Neuronal stem cell (in vitro differentiated cells): ENCODE measurements around the gene MCU.

ENCODE experiments used
- DNase-seq: peaks from one replicate; pipeline ENCODE4 v3.0.0-alpha.2; 2013; ENCODE audit warnings: low spot score
- H2AFZ ChIP-seq: one replicate; pipeline ENCODE4 v1.6.1; 2013; ENCODE audit warnings: mild to moderate bottlenecking, low read length, inconsistent platforms
- H2AK5ac ChIP-seq: 2 replicates; pipeline ENCODE4 v1.6.1; 2013; ENCODE audit warnings: low read depth, mild to moderate bottlenecking, inconsistent platforms, low read length, moderate library complexity, mixed read lengths
- H2BK120ac ChIP-seq: 2 replicates; pipeline ENCODE4 v1.6.1; 2013; ENCODE audit warnings: low read depth, mild to moderate bottlenecking, inconsistent platforms, low read length, moderate library complexity, mixed read lengths
- H2BK12ac ChIP-seq: one replicate; pipeline ENCODE4 v1.6.1; 2013; ENCODE audit warnings: low read length, inconsistent platforms
- H2BK15ac ChIP-seq: 2 replicates; pipeline ENCODE4 v1.6.1; 2013; ENCODE audit warnings: mild to moderate bottlenecking, low read length, inconsistent platforms, mixed read lengths
- H2BK5ac ChIP-seq: one replicate; pipeline ENCODE4 v1.6.1; 2013; ENCODE audit warnings: inconsistent platforms, mild to moderate bottlenecking, low read length, moderate library complexity
- H3K14ac ChIP-seq: one replicate; pipeline ENCODE4 v1.6.1; 2013; ENCODE audit warnings: low read length, inconsistent platforms
- H3K18ac ChIP-seq: 2 replicates; pipeline ENCODE4 v1.6.1; 2013; ENCODE audit warnings: low read length, inconsistent platforms
- H3K23ac ChIP-seq: 2 replicates; pipeline ENCODE4 v1.6.1; 2013; ENCODE audit warnings: low read depth, mild to moderate bottlenecking, mixed read lengths, low read length, inconsistent platforms; ENCODE audit not compliant: poor library complexity
- H3K27ac ChIP-seq: replicated peaks from 3 replicates; pipeline ENCODE4 v1.5.1; 2013; ENCODE audit warnings: low read length, inconsistent platforms
- H3K27me3 ChIP-seq, 3 experiments: 2 replicates each; pipeline ENCODE4 v1.6.1; 2013; ENCODE audit warnings: low read length in 3 of 3, mild to moderate bottlenecking in 2 of 3, inconsistent platforms in 1 of 3, low read depth in 1 of 3, mixed read lengths in 1 of 3, moderate library complexity in 1 of 3; ENCODE audit not compliant: control insufficient read depth in 3 of 3, insufficient read depth in 3 of 3
- H3K36me3 ChIP-seq, 2 donors: replicated peaks in 1 of 2; 2 replicates each; pipeline ENCODE4 v1.6.1; 2013; ENCODE audit warnings: low read length in 2 of 2; ENCODE audit not compliant: control insufficient read depth in 2 of 2, insufficient read depth in 2 of 2
- H3K4ac ChIP-seq: 2 replicates; pipeline ENCODE4 v1.6.1; 2013; ENCODE audit warnings: inconsistent platforms, mild to moderate bottlenecking, low read length, moderate library complexity
- H3K4me1 ChIP-seq, 2 donors: 1 replicate in 1 of 2; 2 replicates in 1 of 2; pipeline ENCODE4 v1.6.1; 2013; ENCODE audit warnings: low read length in 2 of 2, low read depth in 1 of 2; ENCODE audit not compliant: control insufficient read depth in 2 of 2, insufficient read depth in 1 of 2
- H3K4me2 ChIP-seq: one replicate; pipeline ENCODE4 v1.6.1; 2013; ENCODE audit warnings: mild to moderate bottlenecking, low read length, inconsistent platforms; ENCODE audit not compliant: insufficient read depth, poor library complexity, severe bottlenecking
- H3K4me3 ChIP-seq, 2 donors: 2 replicates each; pipeline ENCODE4 v1.5.1; 2013; ENCODE audit warnings: low read length in 2 of 2, mild to moderate bottlenecking in 2 of 2, inconsistent platforms in 1 of 2, moderate library complexity in 1 of 2
- H3K79me1 ChIP-seq: one replicate; pipeline ENCODE4 v1.6.1; 2013; ENCODE audit warnings: low read depth, mild to moderate bottlenecking, inconsistent platforms, low read length, moderate library complexity
- H3K9ac ChIP-seq: one replicate; pipeline ENCODE4 v1.6.1; 2013; ENCODE audit warnings: mild to moderate bottlenecking, low read depth, low read length, inconsistent platforms; ENCODE audit not compliant: poor library complexity
- H3K9me3 ChIP-seq, 2 donors: replicated peaks in 1 of 2; 2 replicates each; pipeline versions ENCODE3 to v1.6.1; 2013; ENCODE audit warnings: low read length in 2 of 2, mild to moderate bottlenecking in 2 of 2, inconsistent platforms in 1 of 2, low read depth in 1 of 2, mixed read lengths in 1 of 2, moderate library complexity in 1 of 2; ENCODE audit not compliant: control insufficient read depth in 2 of 2, insufficient read depth in 1 of 2
- H4K8ac ChIP-seq: one replicate; pipeline ENCODE4 v1.6.1; 2013; ENCODE audit warnings: low read depth, mild to moderate bottlenecking, inconsistent platforms, low read length, moderate library complexity
- H4K91ac ChIP-seq: one replicate; pipeline ENCODE4 v1.6.1; 2013; ENCODE audit warnings: low read length, low read depth, mild to moderate bottlenecking, inconsistent platforms; ENCODE audit not compliant: poor library complexity
- WGBS, 2 donors: extraction: QIAGEN DNeasy Blood & Tissue Kit; methylation state at CpG; one replicate each; pipeline ENCODE4 v1.1.7; 2013; ENCODE audit warnings: missing lambda C conversion rate in 2 of 2, mixed read lengths in 1 of 2; ENCODE audit not compliant: insufficient read length in 2 of 2, insufficient replicate concordance in 1 of 2; ENCODE audit errors: extremely low coverage in 2 of 2; 5-methylcytosine and 5-hydroxymethylcytosine counted together

The MCU gene

DNA sequence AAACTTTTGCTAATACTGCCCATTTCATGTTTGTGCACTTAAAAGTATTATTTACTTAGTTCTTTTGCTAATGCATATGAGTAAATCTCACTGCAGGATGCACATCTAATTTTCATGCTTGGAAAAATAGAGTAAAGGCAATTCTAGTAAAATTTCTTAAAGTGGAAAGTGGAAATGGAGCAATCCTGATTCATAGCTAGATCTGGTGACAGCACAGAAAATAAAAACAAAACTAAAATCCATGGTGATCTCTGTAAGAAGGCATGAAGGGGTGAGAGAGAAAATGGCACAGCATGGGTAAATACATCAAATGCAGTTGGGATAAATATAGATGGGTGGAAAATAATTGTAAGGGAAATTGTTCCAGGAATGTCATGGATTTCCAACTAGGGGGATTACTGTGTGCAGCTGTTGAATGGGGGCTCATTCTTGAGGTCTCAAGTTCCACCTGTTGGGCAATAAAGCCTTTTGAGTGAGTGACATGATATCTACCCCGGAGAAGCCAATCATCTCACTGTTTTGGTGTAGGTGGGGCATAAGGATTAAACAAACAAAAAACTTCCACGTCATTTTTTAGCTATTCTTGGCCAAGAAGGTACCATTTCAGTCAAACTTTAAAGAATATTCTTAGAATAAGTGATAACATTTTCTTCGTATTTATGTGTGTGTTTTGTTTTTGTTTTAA, 1.7 kb upstream of the MCU start:
- no peak for DNase-seq

DNA sequence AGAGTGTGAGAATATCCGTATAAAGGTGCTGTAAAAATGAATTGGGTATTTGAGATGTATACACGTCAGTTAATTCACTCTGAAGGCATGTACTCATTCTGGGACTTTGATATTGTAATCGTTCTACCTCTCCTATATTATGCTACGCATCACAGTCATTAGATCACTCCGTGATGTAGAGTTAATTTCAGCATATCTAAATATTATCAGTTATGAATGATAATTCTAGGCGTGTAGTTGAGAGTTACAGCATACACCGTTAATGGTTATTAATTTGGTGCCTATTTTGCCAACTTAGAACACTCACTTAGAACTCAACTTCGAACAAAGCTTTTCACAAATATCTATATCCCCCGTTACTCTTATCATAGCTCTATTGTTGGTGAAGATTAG, 477 bp upstream of the MCU start:
- Histone ChIP-seq H2AK5ac (no peak overlapping the region), H2BK120ac (no peak overlapping the region), H2AFZ (peak overlapping the region; percentile 89), H3K4me1 (peaks cover 2 to 8% of the 10 kb centered on the region in 2 donors), H3K23ac (no peak overlapping the region), H4K91ac (no peak overlapping the region), H4K8ac (no peak overlapping the region), H3K4ac (no peak overlapping the region), H3K27ac (no peak overlapping the region), H3K4me2 (peak overlapping the region; percentile 38), H2BK15ac (no peak overlapping the region), H3K14ac (no peak overlapping the region), H3K9ac (no peak overlapping the region), H3K18ac (no peak overlapping the region), H3K9me3 (no peaks in the 10 kb centered on the region), H3K27me3 (no peaks in the 10 kb centered on the region), H3K36me3 (no peaks in the 10 kb centered on the region), H3K79me1 (peaks cover 5% of the 10 kb centered on the region), H2BK5ac (no peak overlapping the region), H3K4me3 (peak overlapping the region in 1 of 2 donors; percentile 97), H2BK12ac (no peak overlapping the region)
- no CpG with 5 or more reads among the region's 9 CpGs for WGBS, 2 donors
- peak; percentile 5 for DNase-seq

More for the DNA sequence above, 1.7 kb upstream of the MCU start:
- Histone ChIP-seq H2AFZ (no peak overlapping the region), H3K27ac (no peak overlapping the region), H3K4me3 (no peak overlapping the region), H3K4me2 (no peak overlapping the region), H2BK15ac (no peak overlapping the region), H3K36me3 (no peaks in the 10 kb centered on the region), H3K4me1 (peaks cover 2 to 8% of the 10 kb centered on the region in 2 donors), H3K14ac (no peak overlapping the region), H3K4ac (no peak overlapping the region), H2AK5ac (no peak overlapping the region), H3K18ac (no peak overlapping the region), H2BK12ac (no peak overlapping the region), H3K9me3 (no peaks in the 10 kb centered on the region), H3K79me1 (peaks cover 3% of the 10 kb centered on the region), H3K9ac (no peak overlapping the region), H3K27me3 (no peaks in the 10 kb centered on the region), H4K8ac (no peak overlapping the region), H2BK120ac (no peak overlapping the region), H4K91ac (no peak overlapping the region), H3K23ac (no peak overlapping the region), H2BK5ac (no peak overlapping the region)
- no CpG with 5 or more reads among the region's 3 CpGs for WGBS, 2 donors

GRCh38 chr10:72692744-72692993, 726 bp downstream of the MCU start:
- WGBS, 2 donors = no CpG with 5 or more reads among the region's 11 CpGs
- Histone ChIP-seq H2BK12ac (no peak overlapping the region), H4K91ac (no peak overlapping the region), H3K4me3 (peak overlapping the region; percentile 84 to 97), H3K27ac (no peak overlapping the region), H3K4me2 (peak overlapping the region; percentile 97), H3K9me3 (no peaks in the 10 kb centered on the region), H3K9ac (peak overlapping the region; percentile 94), H3K79me1 (peaks cover 5% of the 10 kb centered on the region), H3K23ac (peak overlapping the region; percentile 73), H3K36me3 (no peaks in the 10 kb centered on the region), H4K8ac (no peak overlapping the region), H3K4ac (no peak overlapping the region), H2AK5ac (peak overlapping the region; percentile 97), H2BK120ac (no peak overlapping the region), H3K18ac (peak overlapping the region; percentile 87), H2AFZ (peak overlapping the region; percentile 89), H2BK5ac (peak overlapping the region; percentile 46), H3K14ac (no peak overlapping the region), H3K4me1 (peaks cover 2 to 8% of the 10 kb centered on the region in 2 donors), H2BK15ac (no peak overlapping the region), H3K27me3 (peaks cover 0 to under 1% (median 0%) of the 10 kb centered on the region in 3 experiments)
- DNase-seq = peak; percentile 26

- peaks cover 0 to 2% (median 0%) of the 10 kb centered on the region in 3 experiments for H3K27me3 ChIP-seq
- peak overlapping the region; percentile 84 to 97 for H3K4me3 ChIP-seq
- H2AFZ ChIP-seq = peak overlapping the region; percentile 89
- no peak overlapping the region for H2BK15ac ChIP-seq
- DNase-seq = no peak
- H4K8ac ChIP-seq = no peak overlapping the region
- H3K27ac ChIP-seq = no peak overlapping the region
- H3K4me2 ChIP-seq = peak overlapping the region; percentile 97
- H2BK120ac ChIP-seq = no peak overlapping the region
- no peak overlapping the region for H2BK12ac ChIP-seq
- no peak overlapping the region for H3K14ac ChIP-seq
- H3K23ac ChIP-seq = peak overlapping the region; percentile 73
- H3K36me3 ChIP-seq = no peaks in the 10 kb centered on the region
- peaks cover 2 to 8% of the 10 kb centered on the region in 2 donors for H3K4me1 ChIP-seq
- H2BK5ac ChIP-seq = peak overlapping the region; percentile 46
- no CpG with 5 or more reads among the region's 8 CpGs for WGBS, 2 donors
- peak overlapping the region; percentile 97 for H2AK5ac ChIP-seq
- H3K79me1 ChIP-seq = peaks cover 5% of the 10 kb centered on the region
- no peak overlapping the region for H3K4ac ChIP-seq
- H4K91ac ChIP-seq = no peak overlapping the region
- H3K9me3 ChIP-seq = no peaks in the 10 kb centered on the region
- peak overlapping the region; percentile 40 for H3K18ac ChIP-seq
- peak overlapping the region; percentile 94 for H3K9ac ChIP-seq
Observed at GRCh38 chr10:72692994-72693781, 1.2 kb downstream of the MCU start.
